Measurements from ENCODE around the gene ARHGAP24. TPM values are rescaled to one million over a fixed set of nuclear protein-coding genes. Genes with fewer than 3 reads are reported as not detected.

The ARHGAP24 gene
- total RNA-seq, 1 experiment from 2014 or later: 1.3 TPM

DNA sequence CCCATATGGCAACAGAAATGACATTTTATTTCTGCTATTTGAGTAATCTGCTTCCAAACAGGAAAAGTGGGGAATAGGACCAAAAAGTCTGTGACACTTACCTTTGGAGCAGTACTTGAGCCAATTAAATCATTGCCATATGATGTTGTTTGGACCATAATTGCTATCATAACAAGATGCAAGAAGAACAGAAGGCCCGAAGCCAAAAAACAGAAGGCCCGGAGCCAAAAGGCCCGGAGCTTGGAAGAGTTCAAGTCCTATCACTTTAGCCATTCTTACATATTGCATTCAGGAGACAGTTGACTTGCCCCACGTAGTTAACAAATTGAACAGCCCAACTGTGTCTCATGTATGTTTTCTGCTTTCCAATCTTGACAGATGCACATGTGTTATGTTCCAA is 285.6 kb downstream of the ARHGAP24 start:
- no peak overlapping the region for H3K4me3 ChIP-seq (replicated peaks in 1 of 2; ENCODE audit: low read depth in 1 of 2, low read length in 2 of 2)
- RAD21 ChIA-PET (ENCODE audit: low non-redundant PET in 1 of 2, low total read pairs in 2 of 2, uncharacterized antibody in 2 of 2, unreplicated experiment in 2 of 2): no interaction called here
- no TSS peak for BruUV-seq (replicated peaks)
- no peak overlapping the region for H2AFZ ChIP-seq (ENCODE audit: low read depth, low read length, poor library complexity, severe bottlenecking)
- H3K9ac ChIP-seq (ENCODE audit: low read length): no peak overlapping the region
- H3K27ac ChIP-seq (ENCODE audit: low read depth, low read length): no peak overlapping the region
- no peaks in the 10 kb centered on the region for H3K79me2 ChIP-seq (ENCODE audit: insufficient read depth, low read length)
- ATAC-seq: no peak
- H4K20me1 ChIP-seq (ENCODE audit: insufficient read depth): no peaks in the 10 kb centered on the region
- POLR2A ChIA-PET: no interaction called here
- H3K9me2 ChIP-seq (ENCODE audit: insufficient read depth): no peaks in the 10 kb centered on the region; the same call in 1 of the 2 replicates
- intact Hi-C loops (cut with micrococcal nuclease): no loop called here
- TF ChIP-seq ELF1 (IDR thresholded peaks at IDR 0.05; ENCODE audit: borderline replicate concordance, low read depth): no peak
- TF ChIP-seq SP1 (IDR thresholded peaks at IDR 0.05; ENCODE audit: low read depth): no peak
- no peak for TF ChIP-seq RAD21 (IDR thresholded peaks at IDR 0.05; ENCODE audit: low read depth)
- TF ChIP-seq, protein P1, sequence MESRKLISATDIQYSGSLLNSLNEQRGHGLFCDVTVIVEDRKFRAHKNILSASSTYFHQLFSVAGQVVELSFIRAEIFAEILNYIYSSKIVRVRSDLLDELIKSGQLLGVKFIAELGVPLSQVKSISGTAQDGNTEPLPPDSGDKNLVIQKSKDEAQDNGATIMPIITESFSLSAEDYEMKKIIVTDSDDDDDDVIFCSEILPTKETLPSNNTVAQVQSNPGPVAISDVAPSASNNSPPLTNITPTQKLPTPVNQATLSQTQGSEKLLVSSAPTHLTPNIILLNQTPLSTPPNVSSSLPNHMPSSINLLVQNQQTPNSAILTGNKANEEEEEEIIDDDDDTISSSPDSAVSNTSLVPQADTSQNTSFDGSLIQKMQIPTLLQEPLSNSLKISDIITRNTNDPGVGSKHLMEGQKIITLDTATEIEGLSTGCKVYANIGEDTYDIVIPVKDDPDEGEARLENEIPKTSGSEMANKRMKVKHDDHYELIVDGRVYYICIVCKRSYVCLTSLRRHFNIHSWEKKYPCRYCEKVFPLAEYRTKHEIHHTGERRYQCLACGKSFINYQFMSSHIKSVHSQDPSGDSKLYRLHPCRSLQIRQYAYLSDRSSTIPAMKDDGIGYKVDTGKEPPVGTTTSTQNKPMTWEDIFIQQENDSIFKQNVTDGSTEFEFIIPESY (IDR thresholded peaks at IDR 0.05; ENCODE audit: extremely low read depth, insufficient replicate concordance, low read length): no peak
- TF ChIP-seq YY1 (IDR thresholded peaks at IDR 0.05; ENCODE audit: extremely low read depth, insufficient replicate concordance, low read depth, low read length): no peak
- TF ChIP-seq TCF7L2 (IDR thresholded peaks at IDR 0.05; ENCODE audit: borderline replicate concordance, extremely low read depth, insufficient read depth, insufficient read length): no peak
- TF ChIP-seq EZH2 (IDR thresholded peaks at IDR 0.05): no peak
- TF ChIP-seq, protein P2, sequence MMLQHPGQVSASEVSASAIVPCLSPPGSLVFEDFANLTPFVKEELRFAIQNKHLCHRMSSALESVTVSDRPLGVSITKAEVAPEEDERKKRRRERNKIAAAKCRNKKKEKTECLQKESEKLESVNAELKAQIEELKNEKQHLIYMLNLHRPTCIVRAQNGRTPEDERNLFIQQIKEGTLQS (IDR thresholded peaks at IDR 0.05): no peak
- no peak for TF ChIP-seq FOSL1 (IDR thresholded peaks at IDR 0.05; ENCODE audit: low read depth)
- no peak for TF ChIP-seq POLR2A (IDR thresholded peaks at IDR 0.05; ENCODE audit: borderline replicate concordance, extremely low read depth, insufficient read depth, insufficient read length)
- TF ChIP-seq, protein P3, sequence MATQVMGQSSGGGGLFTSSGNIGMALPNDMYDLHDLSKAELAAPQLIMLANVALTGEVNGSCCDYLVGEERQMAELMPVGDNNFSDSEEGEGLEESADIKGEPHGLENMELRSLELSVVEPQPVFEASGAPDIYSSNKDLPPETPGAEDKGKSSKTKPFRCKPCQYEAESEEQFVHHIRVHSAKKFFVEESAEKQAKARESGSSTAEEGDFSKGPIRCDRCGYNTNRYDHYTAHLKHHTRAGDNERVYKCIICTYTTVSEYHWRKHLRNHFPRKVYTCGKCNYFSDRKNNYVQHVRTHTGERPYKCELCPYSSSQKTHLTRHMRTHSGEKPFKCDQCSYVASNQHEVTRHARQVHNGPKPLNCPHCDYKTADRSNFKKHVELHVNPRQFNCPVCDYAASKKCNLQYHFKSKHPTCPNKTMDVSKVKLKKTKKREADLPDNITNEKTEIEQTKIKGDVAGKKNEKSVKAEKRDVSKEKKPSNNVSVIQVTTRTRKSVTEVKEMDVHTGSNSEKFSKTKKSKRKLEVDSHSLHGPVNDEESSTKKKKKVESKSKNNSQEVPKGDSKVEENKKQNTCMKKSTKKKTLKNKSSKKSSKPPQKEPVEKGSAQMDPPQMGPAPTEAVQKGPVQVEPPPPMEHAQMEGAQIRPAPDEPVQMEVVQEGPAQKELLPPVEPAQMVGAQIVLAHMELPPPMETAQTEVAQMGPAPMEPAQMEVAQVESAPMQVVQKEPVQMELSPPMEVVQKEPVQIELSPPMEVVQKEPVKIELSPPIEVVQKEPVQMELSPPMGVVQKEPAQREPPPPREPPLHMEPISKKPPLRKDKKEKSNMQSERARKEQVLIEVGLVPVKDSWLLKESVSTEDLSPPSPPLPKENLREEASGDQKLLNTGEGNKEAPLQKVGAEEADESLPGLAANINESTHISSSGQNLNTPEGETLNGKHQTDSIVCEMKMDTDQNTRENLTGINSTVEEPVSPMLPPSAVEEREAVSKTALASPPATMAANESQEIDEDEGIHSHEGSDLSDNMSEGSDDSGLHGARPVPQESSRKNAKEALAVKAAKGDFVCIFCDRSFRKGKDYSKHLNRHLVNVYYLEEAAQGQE (IDR thresholded peaks at IDR 0.05; ENCODE audit: low read depth): no peak
- TF ChIP-seq, protein P4, sequence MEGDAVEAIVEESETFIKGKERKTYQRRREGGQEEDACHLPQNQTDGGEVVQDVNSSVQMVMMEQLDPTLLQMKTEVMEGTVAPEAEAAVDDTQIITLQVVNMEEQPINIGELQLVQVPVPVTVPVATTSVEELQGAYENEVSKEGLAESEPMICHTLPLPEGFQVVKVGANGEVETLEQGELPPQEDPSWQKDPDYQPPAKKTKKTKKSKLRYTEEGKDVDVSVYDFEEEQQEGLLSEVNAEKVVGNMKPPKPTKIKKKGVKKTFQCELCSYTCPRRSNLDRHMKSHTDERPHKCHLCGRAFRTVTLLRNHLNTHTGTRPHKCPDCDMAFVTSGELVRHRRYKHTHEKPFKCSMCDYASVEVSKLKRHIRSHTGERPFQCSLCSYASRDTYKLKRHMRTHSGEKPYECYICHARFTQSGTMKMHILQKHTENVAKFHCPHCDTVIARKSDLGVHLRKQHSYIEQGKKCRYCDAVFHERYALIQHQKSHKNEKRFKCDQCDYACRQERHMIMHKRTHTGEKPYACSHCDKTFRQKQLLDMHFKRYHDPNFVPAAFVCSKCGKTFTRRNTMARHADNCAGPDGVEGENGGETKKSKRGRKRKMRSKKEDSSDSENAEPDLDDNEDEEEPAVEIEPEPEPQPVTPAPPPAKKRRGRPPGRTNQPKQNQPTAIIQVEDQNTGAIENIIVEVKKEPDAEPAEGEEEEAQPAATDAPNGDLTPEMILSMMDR (IDR thresholded peaks at IDR 0.05 in 2 of 3, conservative IDR thresholded peaks at IDR 0.05 in 1 of 3; ENCODE audit: borderline replicate concordance in 1 of 3, insufficient read depth in 1 of 3, low read depth in 2 of 3, low read length in 2 of 3): no peak
- H3K36me3 ChIP-seq (ENCODE audit: control insufficient read depth in 1 of 2, insufficient read depth in 2 of 2, low read length in 2 of 2): no peaks in the 10 kb centered on the region
- no peaks in the 10 kb centered on the region for H3K27me3 ChIP-seq (ENCODE audit: insufficient read depth, low read length)
- no peak for DNase-seq (ENCODE audit: low read depth, low spot score)
- H3K4me2 ChIP-seq (ENCODE audit: low read length): no peak overlapping the region
- no peaks in the 10 kb centered on the region for H3K9me3 ChIP-seq (ENCODE audit: control insufficient read depth in 1 of 2, insufficient read depth in 1 of 2, low read depth in 1 of 2, low read length in 2 of 2)
- H3K4me1 ChIP-seq (ENCODE audit: control insufficient read depth in 1 of 2, insufficient read depth in 2 of 2, low read length in 2 of 2): no peaks in the 10 kb centered on the region
- CTCF ChIA-PET: no interaction called here
